GM12865 (cell line): ENCODE results near the gene CCDC170.

Experiments
- DNase-seq: peaks from one replicate; pipeline ENCODE4 v3.0.0; 2010; ENCODE audit warnings: low read depth
- H3K4me3 ChIP-seq: 2 replicates; pipeline ENCODE4 v1.5.1; 2011; ENCODE audit warnings: mild to moderate bottlenecking, low read depth, low read length, control low read depth
- CTCF ChIP-seq: IDR thresholded peaks from 2 replicates; pipeline ENCODE4 v1.5.1; 2011; ENCODE audit warnings: low read length, control low read depth, low read depth, inconsistent platforms; ENCODE audit not compliant: insufficient read depth; ENCODE audit errors: missing control alignments

Gene CCDC170

GRCh38 chr6:151664390-151664789 lies 170.6 kb downstream of the CCDC170 start:
- no peak overlapping the region for H3K4me3 ChIP-seq
- DNase-seq = no peak
- no peak for TF ChIP-seq CTCF

- TF ChIP-seq CTCF = no peak
- no peak overlapping the region for H3K4me3 ChIP-seq
- DNase-seq = no peak
Observed at GRCh38 chr6:151665329-151665728, 171.5 kb downstream of the CCDC170 start.

GRCh38 chr6:151666526-151666925 lies 172.7 kb downstream of the CCDC170 start:
- DNase-seq = no peak
- no peak for TF ChIP-seq CTCF
- no peak overlapping the region for H3K4me3 ChIP-seq

- H3K4me3 ChIP-seq = no peak overlapping the region
- DNase-seq = no peak
- TF ChIP-seq CTCF = no peak
Observed at GRCh38 chr6:151669208-151669560, 175.4 kb downstream of the CCDC170 start.

GRCh38 chr6:151670116-151670515 lies 176.3 kb downstream of the CCDC170 start:
- no peak overlapping the region for H3K4me3 ChIP-seq
- DNase-seq = no peak
- no peak for TF ChIP-seq CTCF
